Measurements from ENCODE around the gene RAB11FIP4.

GRCh38 chr17:31532081-31532480 is 140.6 kb downstream of the RAB11FIP4 start:
- TF ChIP-seq POLR2AphosphoS5 (IDR thresholded peaks at IDR 0.05; ENCODE audit: borderline replicate concordance, low read depth, low read length) (no peak), EZH2 (IDR thresholded peaks at IDR 0.05) (no peak), FOXP2 (optimal IDR thresholded peaks at IDR 0.05; ENCODE audit: control extremely low read depth, extremely low read length, insufficient read depth) (no peak)

Data from SK-N-MC (cell line).